Stimulated activated CD8-positive, alpha-beta memory T cell treated with anti-CD3 and anti-CD28 coated beads, Interleukin-15, amount 100 ng/mL, for 1 hour (primary cell): ENCODE results near the gene RPL21.
"Not testable (repeated sequence)": the region's sequence is repeated elsewhere in the genome, so short reads cannot be mapped to it uniquely, and the experiment has no call there.

ENCODE experiments used
- DNase-seq: peaks from one replicate; pipeline ENCODE4 v3.0.0-alpha.2; 2020; ENCODE audit warnings: low read depth

The RPL21 gene

DNA sequence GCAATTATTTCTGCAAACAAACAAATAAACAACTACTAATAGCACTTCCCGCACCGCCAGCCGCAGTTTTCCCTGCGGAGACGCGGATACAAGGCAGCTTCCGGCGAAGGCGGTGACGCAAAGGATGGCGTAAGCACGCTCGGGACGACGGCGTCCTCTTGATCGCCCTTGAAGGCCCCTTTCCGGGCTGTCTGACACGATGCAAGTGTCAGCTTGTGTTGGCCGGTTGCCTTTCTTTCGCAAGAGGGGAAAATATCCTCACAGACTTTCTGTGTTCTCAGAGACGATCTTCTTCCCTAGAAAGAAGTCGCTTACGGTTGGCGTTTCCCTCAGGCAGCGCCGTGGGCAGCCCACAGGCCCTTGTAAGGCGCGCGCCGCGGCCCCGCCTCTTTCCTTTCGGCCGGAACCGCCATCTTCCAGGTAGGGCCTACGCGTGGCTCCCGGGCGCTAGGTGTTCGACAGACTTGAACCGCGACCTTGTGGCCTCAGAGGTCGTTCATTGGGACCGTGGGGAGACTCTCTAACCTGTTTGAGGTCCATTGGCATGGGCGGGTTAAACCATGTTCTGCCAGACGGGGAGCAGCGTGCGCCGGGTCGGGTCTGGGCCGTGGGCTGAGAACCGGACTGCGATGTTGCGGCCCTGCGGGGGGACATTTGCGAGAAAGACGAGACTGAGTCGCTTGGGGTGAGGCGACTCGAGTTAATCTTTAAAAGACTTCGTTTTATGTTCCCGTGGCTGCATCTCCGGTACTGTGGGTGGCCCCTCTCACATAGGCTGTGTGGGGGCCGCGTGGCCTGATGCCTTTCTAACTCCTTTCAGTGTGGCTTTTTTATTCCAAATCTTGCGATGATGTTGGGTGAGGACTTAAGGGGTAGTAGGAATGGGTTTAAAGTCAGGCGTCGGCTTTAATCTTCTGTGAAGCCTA is at the start of gene RPL21:
RPL21 (plus strand) TSS at position 393 of the 926 bp plus-strand sequence. CDS start 2,219 bp downstream, outside the sequence.
- DNase-seq = peak; percentile 90

DNA sequence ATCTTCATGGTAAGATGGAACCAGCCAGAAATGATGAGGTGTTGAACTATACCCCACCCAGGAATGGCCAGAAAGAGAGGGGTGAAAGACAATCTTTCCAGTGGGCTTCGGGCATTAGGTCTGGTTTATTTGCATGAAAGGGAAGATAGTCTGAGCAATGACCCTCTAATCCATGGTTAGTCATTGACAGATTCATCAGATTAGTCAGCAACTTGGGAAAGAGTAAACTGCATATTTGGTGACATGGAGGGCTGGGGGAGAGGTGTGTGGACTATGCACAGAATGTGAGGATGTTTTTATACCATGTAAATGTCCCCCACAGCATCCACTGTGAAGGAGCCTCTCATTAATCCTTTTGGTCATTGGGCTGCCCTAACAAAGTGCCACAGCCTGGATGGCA is 49.7 kb upstream of the RPL21 start:
- DNase-seq = no peak

DNA sequence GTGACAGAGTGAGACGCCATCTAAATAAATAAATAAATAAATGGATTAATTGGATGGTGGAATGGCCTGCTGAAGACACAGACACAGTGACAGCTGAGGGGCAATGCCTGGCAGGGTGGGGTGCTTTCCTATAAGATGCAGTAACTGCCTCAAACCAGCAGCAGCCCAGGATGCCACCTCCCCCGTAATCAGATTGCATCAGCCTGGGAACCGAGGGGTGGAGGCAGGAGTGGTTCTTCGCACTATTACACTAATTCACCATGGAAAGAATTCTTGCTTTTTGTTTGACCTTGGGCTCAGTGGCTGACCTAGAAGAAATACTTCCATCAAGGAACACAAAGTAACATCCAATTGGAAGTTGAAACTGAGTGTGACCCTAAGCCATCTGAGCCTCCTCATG is 48.2 kb upstream of the RPL21 start:
- no peak for DNase-seq

DNA sequence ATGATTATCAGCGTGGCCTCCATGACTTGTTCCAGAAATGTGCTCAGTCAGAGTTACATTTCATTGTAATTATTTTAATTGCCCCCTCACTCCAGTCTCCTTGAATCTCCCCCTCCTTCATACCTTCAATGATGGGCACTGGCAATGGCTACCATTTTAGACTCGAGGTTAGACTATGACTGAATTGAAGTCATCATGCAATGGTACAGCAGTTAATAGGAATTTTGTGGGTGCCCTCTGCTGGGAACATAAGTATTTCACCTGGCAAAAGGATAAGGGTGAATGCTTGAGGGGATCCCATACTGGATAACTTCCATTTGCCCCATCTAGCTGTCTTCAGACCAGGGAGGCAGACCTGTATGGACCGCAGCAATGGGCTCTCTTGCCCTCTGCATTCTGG is 47.5 kb upstream of the RPL21 start:
- DNase-seq = no peak

DNA sequence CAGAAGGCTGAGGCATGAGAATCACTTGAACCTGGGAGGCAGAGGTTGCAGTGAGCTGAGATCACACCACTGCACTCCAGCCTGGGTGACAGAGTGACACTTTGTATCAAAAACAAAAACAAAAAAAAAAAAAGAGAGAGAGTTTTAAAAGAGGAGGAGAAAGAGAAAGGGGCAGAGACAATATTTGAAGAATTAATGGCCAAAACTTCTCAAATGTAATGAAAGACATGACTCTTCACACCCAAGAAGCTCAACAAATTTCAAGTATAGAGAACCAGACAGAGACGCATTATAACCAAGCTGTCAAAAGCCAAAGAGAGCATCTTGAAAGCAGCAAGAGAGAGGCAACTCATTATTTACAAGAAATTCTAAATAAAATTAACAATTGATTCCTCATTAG is 42.8 kb upstream of the RPL21 start:
- DNase-seq = no peak

DNA sequence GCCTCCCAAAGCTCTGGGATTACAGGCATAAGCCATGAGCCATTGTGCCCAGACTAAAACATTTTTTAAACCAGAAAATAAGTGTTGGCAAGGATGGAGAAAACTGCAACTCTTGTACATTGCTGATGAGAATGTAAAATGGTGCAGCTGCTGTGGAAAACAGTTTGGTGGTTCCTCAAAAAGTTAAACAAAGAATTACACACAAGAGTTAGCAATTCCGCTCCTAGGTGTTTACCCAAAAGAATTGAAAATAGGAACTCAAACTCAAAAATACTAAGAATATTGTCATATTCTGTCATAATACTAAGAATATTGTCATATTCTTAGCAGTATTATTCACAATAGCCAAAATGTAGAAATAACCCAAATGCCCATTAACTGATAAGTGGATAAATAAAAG is 40.1 kb upstream of the RPL21 start:
- no peak for DNase-seq

DNA sequence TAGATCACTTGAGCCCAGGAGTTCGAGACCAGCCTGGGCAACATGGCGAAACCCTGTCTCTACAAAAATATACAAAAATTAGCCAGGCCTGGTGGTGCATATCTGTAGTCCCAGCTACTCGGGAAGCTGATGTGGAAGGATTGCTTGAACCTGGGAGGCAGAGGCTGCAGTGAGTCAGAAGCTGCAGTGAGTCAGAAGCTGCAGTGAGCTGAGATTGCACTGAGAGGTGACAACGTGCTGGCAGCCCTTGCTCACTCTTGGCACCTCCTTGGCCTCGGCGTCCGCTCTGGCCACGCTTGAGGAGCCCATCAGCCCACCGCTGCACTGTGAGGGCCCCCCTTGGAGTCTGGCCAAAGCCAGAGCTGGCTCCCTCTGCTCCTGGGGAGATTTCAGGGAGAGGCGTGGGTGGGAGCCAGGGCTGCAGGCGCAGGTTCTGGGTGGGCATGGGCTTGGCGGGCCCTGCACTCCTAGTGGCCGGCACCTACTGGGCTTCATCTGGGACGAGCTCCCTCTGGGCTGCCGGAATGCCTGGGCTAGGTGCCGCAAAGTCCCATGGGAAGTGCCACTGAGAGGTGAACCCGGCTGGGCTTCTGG is 39.5 kb upstream of the RPL21 start:
- DNase-seq = no peak

DNA sequence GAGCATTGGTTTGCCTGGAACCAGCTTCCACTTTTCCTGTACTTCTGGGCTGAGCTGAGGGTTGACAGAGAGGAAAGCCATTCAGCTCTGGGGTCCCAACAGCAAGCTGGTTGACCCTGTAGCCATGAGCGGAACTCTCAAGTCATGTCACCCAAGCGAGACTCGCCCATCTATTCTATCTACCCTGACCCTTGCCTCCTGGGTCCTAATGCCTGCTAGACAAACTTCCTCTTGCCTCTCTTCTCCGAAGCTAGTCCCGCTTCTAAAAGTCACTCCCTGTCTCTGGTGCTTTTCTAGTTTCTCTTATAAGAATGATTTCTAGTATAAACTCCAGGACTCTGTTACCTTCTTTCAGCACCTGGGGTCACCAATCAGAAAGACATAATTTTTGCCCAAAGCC is 38.0 kb upstream of the RPL21 start:
- not testable (repeated sequence) for DNase-seq

DNA sequence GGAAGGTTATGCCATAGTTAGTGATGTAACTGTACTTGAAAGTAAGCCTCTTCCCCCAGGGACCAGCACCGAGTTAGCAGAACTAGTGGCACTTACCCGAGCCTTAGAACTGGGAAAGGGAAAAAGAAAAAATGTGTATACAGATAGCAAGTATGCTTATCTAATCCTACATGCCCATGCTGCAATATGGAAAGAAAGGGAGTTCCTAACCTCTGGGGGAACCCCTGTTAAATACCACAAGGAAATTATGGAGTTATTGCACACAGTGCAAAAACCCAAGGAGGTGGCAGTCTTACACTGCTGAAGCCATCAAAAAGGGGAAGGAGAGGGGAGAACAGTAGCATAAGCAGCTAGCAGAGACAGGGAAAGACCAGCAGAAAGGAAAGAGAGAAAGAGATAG is 33.6 kb upstream of the RPL21 start:
- DNase-seq = not testable (repeated sequence)

DNA sequence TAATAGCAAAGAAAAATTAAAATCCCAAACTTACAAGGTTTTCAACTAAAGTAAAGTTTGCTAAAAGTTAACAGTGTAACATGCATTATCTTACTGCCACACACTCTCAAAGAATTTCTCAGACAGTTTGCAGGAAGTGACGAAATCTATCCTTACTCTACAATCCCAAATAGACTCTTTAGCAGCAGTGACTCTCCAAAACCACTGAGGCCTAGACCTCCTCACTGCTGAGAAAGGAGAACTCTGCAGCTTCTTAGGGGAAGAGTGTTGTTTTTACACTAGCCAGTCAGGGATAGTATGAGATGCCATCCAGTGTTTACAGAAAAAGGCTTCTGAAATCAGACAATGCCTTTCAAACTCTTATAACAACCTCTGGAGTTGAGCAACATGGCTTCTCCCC is 32.5 kb upstream of the RPL21 start:
- not testable (repeated sequence) for DNase-seq

DNA sequence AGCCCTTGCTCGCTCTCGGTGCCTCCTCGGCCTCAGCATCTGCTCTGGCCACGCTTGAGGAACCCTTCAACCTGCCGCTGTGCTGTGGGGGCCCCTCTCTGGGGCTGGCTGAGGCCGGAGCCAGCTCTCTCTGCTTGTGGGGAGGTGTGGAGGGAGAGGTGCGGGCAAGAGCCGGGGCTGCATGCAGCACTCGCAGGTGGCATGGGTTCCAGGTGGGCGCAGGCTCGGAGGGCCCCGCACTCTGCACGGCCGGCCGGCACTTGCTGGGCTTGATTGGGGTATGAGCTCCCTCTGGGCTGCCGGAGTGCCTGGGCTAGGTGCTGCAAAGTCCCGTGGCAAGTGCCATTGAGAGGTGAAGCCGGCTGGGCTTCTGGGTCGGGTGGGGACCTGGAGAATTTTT is 31.7 kb upstream of the RPL21 start:
- DNase-seq = no peak

DNA sequence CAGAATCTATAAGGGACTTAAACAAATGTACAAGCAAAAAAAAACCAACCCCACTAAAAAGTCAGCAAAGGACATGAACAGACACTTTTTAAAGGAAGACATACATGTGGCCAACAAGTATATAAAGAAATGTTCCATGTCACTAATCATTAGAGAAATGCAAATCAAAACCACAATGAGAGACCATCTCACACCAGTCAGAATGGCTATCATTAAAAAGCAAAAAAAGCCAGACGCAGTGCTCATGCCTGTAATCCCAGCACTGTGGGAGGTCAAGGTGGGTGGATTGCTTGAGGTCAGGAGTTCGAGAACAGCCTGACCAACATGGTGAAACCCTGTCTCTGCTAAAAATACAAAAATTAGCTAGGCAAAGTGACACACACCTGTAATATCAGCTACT is 29.3 kb upstream of the RPL21 start:
- DNase-seq = not testable (repeated sequence)

DNA sequence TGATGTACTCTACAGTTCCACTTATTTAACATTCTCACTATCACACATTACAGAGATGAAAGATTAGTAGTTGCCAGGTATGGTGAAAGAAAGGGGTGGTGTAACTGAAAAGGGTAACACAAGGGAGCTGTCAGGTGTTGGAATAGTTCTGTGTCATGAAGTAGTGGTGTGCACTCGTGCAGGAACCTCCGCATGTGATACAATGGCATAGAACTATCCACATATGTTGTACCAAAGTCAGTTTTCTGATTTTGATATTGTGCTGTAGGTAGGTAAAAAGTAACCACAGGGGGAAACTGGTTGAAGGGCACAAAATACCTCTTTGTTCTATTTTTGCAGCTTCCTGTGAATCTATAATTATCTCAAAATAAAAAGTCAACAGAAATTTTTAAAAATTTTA is 24.4 kb upstream of the RPL21 start:
- DNase-seq = no peak

DNA sequence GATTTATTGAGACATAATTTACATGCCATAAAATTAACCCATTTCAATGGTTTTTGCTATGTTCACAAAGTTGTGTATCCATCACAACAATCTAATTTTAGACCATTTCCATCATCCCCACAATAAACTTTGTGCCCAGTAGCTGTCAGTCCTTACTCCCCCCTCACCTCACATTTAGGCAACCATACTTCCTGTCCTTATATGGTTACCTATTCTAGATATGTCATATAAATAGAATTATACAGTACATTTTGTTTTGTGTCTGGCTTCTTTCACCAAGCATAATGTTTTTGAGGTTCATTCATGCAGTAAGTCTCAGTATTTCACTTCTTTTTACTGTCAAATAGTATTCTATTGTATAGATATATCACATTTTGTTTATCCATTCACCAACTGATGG is 23.2 kb upstream of the RPL21 start:
- no peak for DNase-seq

DNA sequence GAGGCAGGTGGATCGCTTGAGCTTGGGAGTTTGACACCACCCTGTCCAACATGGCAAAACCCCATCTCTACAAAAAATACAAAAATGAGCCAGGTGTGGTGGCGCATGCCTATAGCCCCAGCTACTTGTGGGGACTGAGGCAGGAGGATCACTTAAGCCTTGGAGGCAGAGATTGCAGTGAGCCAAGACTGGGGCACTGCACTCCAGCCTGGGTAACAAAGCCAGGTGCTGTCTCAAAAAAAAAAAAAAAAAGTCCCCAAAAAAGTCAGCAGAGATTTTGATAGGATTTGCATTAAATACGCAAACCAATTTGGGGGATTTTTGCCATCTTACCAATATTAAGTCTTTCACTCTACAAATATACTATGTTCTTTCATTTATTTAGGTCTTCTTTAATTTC is 21.7 kb upstream of the RPL21 start:
- no peak for DNase-seq

DNA sequence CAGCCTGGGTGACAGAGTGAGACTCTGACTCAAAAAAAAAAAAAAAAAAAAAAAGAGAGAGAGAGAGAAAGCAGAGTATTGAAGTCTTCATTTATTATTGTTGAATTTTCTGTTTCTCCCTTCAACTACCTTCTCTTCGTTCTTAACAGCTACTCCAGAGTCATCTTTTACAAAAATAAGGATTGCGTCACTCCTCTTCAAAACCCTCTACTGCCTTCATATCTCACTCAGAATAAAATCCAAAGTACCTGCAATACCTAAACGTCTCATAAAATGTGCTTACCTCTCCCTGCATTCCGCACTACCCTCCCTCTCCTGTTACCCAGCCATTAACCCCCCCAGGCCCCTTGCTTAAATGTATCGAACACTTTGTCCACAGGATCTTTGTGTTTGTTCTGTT is 17.4 kb upstream of the RPL21 start:
- no peak for DNase-seq

DNA sequence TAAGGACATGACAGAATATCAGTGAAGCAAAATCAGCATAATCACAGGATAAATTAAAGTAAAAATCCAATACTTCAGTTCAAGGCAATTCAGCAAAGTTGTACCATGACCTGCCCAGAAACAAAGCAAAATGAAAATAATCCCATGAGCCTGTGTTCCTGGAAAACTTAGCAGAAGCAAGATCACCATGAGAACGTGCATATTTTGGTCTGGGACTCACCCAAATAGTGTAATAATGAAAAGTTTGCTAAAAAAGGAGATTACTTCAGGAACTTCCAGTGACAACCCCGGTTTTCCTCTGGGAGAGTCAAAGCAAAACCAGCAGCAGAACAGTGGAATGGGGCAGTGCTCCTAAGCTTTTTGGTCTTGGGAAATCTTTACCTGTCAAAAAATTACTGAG is 14.9 kb upstream of the RPL21 start:
- DNase-seq = no peak

DNA sequence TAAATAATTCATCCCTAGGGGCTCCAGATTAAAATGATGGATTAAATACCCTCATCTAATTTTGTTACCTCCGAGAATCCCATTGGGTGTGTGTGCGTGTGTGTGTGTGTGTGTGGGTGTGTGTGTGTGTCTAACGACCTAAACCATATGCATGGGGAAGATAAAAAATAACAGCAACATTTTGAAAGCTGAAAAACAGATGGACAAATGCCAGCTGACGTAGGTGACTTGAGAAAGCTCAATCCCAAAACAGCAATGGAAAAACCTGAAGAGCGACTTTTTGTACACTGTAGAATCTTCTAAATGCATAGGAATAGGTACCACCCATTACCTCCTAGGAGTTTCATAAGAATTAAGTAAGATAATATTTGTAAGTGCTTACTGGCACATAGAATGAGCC is 8.7 kb upstream of the RPL21 start:
- no peak for DNase-seq

DNA sequence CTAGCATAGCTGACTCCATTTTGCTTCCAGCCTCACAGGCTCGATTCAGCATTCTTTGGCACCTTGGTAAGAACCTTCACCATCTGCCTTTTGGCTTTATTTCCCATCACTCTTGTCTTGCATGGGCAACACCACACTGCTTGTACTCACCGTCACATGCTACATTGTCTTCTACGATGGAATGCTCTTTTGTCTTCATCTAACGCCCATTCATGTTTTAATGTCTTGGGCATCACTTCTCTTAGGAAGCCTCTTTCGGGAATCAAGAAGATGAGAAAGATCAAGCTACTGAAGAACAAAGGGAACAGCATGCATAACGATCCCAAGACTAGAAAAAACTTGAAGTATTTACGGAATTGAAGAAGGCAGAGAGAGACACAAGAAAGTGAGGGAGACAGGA is 5.7 kb upstream of the RPL21 start:
- DNase-seq = no peak

DNA sequence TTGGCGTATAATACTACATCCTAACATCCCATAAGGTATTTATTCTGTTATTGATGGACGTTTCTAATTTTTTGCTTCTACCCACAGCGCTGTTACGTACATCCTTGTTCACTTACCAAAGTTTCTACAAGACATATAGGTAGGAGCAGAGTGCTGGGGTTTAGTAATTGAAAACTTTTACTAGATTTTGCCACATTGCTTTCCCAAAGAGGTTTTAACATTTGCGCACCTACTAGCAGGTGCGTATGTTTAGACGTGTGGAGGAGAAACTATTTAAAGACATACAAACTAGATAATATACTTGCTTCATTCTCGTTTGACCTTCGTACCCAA is 559 bp upstream of the RPL21 start:
- DNase-seq = no peak

DNA sequence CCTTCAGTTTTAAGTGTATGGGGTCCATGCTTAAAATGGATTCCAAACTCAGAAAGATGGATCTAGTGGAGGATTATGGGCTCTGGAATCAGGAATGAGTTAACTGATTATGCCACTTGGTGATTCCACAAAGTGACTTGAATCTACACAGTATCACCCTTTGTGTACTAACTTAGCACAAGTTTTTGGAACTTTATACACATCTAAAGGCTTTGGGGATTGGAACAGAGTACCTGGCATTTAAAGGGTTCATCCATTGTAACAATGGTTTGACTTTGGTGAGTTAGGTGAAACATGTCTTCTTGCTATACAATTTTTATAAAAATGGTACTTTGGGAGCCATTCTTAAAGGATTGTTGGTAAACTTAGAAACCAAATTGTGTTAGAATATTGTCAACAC is 1.1 kb downstream of the RPL21 start:
- DNase-seq = no peak

DNA sequence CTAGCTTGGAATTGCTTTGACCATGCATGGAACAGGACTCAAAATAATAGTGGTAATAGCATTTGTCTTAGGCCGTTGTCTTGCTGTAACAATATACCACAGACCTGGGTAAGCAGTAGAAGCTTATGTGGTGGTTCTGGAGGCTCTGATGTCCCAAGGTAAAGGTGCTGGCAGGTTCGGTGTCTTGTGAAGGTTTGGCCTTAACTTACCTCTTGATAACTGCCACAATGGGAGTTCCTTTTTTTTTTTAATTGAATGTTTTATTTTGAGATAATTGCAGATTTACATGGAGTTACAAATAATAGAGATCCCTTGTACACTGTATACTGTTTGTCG is 5.8 kb downstream of the RPL21 start:
- no peak for DNase-seq

DNA sequence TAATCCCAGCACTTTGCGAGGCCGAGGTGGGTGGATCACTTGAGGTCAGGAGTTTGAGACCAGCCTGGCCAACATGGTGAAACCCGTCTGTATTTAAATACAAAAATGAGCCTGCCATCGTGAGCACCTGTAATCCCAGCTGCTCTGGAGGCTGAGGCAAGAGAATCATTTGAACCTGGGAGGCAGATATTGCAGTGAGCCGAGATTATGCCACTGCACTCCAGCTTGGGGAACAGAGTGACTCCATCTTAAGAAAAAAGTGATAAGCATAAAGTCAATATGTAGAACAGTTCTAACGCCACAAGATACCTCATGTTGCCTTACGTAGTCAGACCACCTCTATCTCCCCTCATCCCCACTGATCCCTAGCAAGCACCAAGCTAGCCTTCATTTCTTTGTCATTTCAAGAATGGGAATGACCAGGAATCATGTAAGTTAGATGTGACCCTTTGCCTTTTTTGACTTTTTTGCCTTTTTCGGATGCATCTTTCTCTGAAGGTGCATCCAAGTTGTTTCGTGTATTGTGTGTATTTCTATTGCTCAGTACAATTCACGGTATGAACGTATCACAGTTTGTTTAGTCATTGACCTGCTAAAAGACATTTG is 6.4 kb downstream of the RPL21 start:
- no peak for DNase-seq
